GM12878 (cell line): ENCODE measurements around the gene OSM. TPM values are rescaled to one million over a fixed set of nuclear protein-coding genes. Genes with fewer than 3 reads are reported as not detected.

ENCODE experiments used
- ATAC-seq: fragments of 200-7000 bp; cut with Tn5 transposase; 3 replicates; pipeline ENCODE4 v1.9.1; 2020; ENCODE audit warnings: mild to moderate bottlenecking, moderate library complexity
- BruUV-seq: library from RNA; stranded (reverse); fragments of 400-500 nt; replicated peaks from 2 replicates; lab custom pipeline; 2021; lab: Mats Ljungman, UMichigan
- CTCF ChIA-PET: fragments of 300-600 bp; sonication (Branson Sonifier 250); formaldehyde crosslinking; extraction: SDS; loops from one replicate; lab custom pipeline; 2021; ENCODE audit warnings: inconsistent platforms; lab: Yijun Ruan, JAX
- POLR2A ChIA-PET: fragments of 350-600 bp; formaldehyde crosslinking; extraction: SDS; loops from one replicate; lab custom pipeline; 2021; ENCODE audit warnings: inconsistent platforms; lab: Charles Lee
- RAD21 ChIA-PET: fragments of 300-600 bp; sonication (Branson Sonifier 250); formaldehyde crosslinking; loops from one replicate; lab custom pipeline; 2023; ENCODE audit warnings: antibody characterized with exemption; ENCODE audit not compliant: unreplicated experiment; lab: Charles Lee
- SMC1A ChIA-PET: fragments of 300-600 bp; sonication (Branson Sonifier 250); formaldehyde crosslinking; loops from one replicate; lab custom pipeline; 2023; ENCODE audit not compliant: unreplicated experiment, uncharacterized antibody; lab: Charles Lee
- DNase-seq: peaks from one replicate; pipeline ENCODE4 v3.0.0-alpha.2; 2011; ENCODE audit warnings: low read depth, low spot score
- FAIRE-seq: peaks from 3 replicates; lab custom pipeline; 2011; peaks lifted over from hg19 to GRCh38; lab: Jason Lieb, UNC
- H2AFZ ChIP-seq: 2 replicates; pipeline ENCODE4 v1.6.0; 2011; ENCODE audit warnings: low read depth, low read length, control low read depth; ENCODE audit not compliant: control insufficient read depth
- H3K27ac ChIP-seq: 2 replicates; pipeline ENCODE4 v1.5.1; 2011; ENCODE audit warnings: control low read depth; ENCODE audit not compliant: control insufficient read depth, insufficient read depth
- H3K27me3 ChIP-seq, 2 experiments: replicated peaks in 1 of 2; 2 replicates each; pipeline versions ENCODE4 v1.6.0 to v1.6.1; 2011; ENCODE audit warnings: low read length in 1 of 2; ENCODE audit not compliant: control insufficient read depth in 2 of 2, insufficient read depth in 2 of 2
- H3K36me3 ChIP-seq, 2 experiments: 2 replicates each; pipeline ENCODE4 v1.5.1; 2011; ENCODE audit warnings: low read length in 1 of 2; ENCODE audit not compliant: control insufficient read depth in 2 of 2, insufficient read depth in 2 of 2
- H3K4me1 ChIP-seq: 2 replicates; pipeline ENCODE4 v1.6.1; 2011; ENCODE audit warnings: mild to moderate bottlenecking, low read length, moderate library complexity, mixed read lengths; ENCODE audit not compliant: control insufficient read depth, insufficient read depth
- H3K4me2 ChIP-seq: 2 replicates; pipeline ENCODE4 v1.6.0; 2011; ENCODE audit warnings: control low read depth; ENCODE audit not compliant: control insufficient read depth, insufficient read depth
- H3K4me3 ChIP-seq: fragments of 200-600 bp; sonication (generic); 2 replicates; pipeline ENCODE4 v1.5.1; 2016
- H3K79me2 ChIP-seq: 2 replicates; pipeline ENCODE4 v1.6.0; 2011; ENCODE audit warnings: low read length; ENCODE audit not compliant: control insufficient read depth, insufficient read depth
- H3K9ac ChIP-seq: 2 replicates; pipeline ENCODE4 v1.8.0; 2011; ENCODE audit warnings: low read length, control low read depth, mixed read lengths; ENCODE audit not compliant: control insufficient read depth, insufficient read depth
- H3K9me3 ChIP-seq: replicated peaks from 3 replicates; pipeline ENCODE4 v1.5.1; 2011; ENCODE audit warnings: mild to moderate bottlenecking, low read length; ENCODE audit not compliant: control insufficient read depth, insufficient read depth
- H4K20me1 ChIP-seq: 2 replicates; pipeline ENCODE4 v1.6.0; 2011; ENCODE audit not compliant: control insufficient read depth, insufficient read depth
- ASH2L ChIP-seq: fragments of 300-600, 200-600 bp; sonication (generic); IDR thresholded peaks from 2 replicates; pipeline ENCODE4 v1.6.1; 2017; ENCODE audit warnings: low read depth, mild to moderate bottlenecking, borderline replicate concordance
- ETV6 ChIP-seq, 2 experiments: fragments of 450-650 bp in 1 of 2; IDR thresholded peaks in 1 of 2; conservative IDR thresholded peaks in 1 of 2; 2 replicates each; pipeline ENCODE4 v1.6.1; 2014; ENCODE audit warnings: antibody characterized with exemption in 1 of 2, borderline replicate concordance in 1 of 2, low read depth in 1 of 2, mild to moderate bottlenecking in 1 of 2, moderate library complexity in 1 of 2
- HDAC6 ChIP-seq: fragments of 200-600 bp; sonication (generic); IDR thresholded peaks from one replicate; pipeline ENCODE4 v1.8.0; 2017; ENCODE audit warnings: antibody characterized with exemption; ENCODE audit not compliant: unreplicated experiment
- PRDM15 ChIP-seq: fragments of 450-650 bp; formaldehyde crosslinking; IDR thresholded peaks from 2 replicates; pipeline ENCODE4 v1.4.0; 2020; ENCODE audit warnings: mild to moderate bottlenecking, moderate library complexity
- WGBS: methylation state at CpG from one replicate; pipeline ENCODE4 v1.1.6; 2016; ENCODE audit warnings: low lambda C conversion rate; ENCODE audit not compliant: insufficient replicate concordance, insufficient coverage; ENCODE audit errors: missing lambda C conversion rate; 5-methylcytosine and 5-hydroxymethylcytosine counted together
- in situ Hi-C: fragments of 300-500 bp; cut with MboI; formaldehyde crosslinking; loops from 9 replicates; pipeline ENCODE4 v1.14.3; 2018; ENCODE audit warnings: mixed read lengths
- intact Hi-C: fragments of 100-400 bp; cut with micrococcal nuclease; formaldehyde crosslinking; loops from one replicate; pipeline ENCODE4 v1.14.2; 2022; ENCODE audit not compliant: unreplicated experiment
- polyA plus RNA-seq, 11 experiments: library from polyadenylated mRNA; depleted of rRNA in 4 of 11; unstranded in 6 of 11; stranded (reverse) in 5 of 11; fragments of >200 nt; fragmentation: Nextera tagmentation in 4 of 11; fragmentation: Illumina TruSeq in 1 of 11; extraction: Ambion mirVana in 4 of 11; extraction: Trizol in 1 of 11; gene quantifications; 1 replicate in 1 of 11; 2 replicates in 10 of 11; pipeline versions ENCODE4 v1.2.1 to v1.2.3, GENCODE V29; 2011 to 2016; ENCODE audit warnings: inconsistent platforms in 2 of 11, missing spikeins in 2 of 11, low read depth in 1 of 11
- total RNA-seq, 4 experiments: library from RNA; depleted of rRNA in 3 of 4; stranded (reverse); fragments of >200 nt in 3 of 4; fragmentation: Illumina TruSeq in 1 of 4; extraction: Trizol in 1 of 4; gene quantifications; 2 replicates each; pipeline versions ENCODE4 v1.2.1 to v1.2.3, GENCODE V29; 2013 to 2021
- TF ChIP-seq, protein P1 (sequence below): IDR thresholded peaks from 2 replicates; pipeline ENCODE4 v1.6.1; 2011; ENCODE audit warnings: borderline replicate concordance, low read depth, mild to moderate bottlenecking, moderate library complexity, low read length; ENCODE audit not compliant: insufficient read depth, poor library complexity, severe bottlenecking
- TF ChIP-seq, protein P2 (sequence below): fragments of 450-650 bp; IDR thresholded peaks from 2 replicates; pipeline ENCODE4 v1.6.1; 2017; ENCODE audit warnings: borderline replicate concordance

Gene OSM
- total and polyA plus RNA-seq, 10 of the 15 experiments (the other 5 are each of a cell fraction or from before 2014, with no cell fraction given) = 0.06 to 1.4 (median 0.59) TPM

GRCh38 chr22:30225220-30225927 is 41.3 kb downstream of the OSM start:
- TF ChIP-seq PRDM15 (no peak), ETV6 (conservative IDR thresholded peaks at IDR 0.05 in 1 of 2, IDR thresholded peaks at IDR 0.05 in 1 of 2; ENCODE audit: borderline replicate concordance in 1 of 2, low read depth in 1 of 2) (no peak), ASH2L (no peak), HDAC6 (no peak)
- TF ChIP-seq, protein P1, sequence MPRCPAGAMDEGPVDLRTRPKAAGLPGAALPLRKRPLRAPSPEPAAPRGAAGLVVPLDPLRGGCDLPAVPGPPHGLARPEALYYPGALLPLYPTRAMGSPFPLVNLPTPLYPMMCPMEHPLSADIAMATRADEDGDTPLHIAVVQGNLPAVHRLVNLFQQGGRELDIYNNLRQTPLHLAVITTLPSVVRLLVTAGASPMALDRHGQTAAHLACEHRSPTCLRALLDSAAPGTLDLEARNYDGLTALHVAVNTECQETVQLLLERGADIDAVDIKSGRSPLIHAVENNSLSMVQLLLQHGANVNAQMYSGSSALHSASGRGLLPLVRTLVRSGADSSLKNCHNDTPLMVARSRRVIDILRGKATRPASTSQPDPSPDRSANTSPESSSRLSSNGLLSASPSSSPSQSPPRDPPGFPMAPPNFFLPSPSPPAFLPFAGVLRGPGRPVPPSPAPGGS = no peak
- TF ChIP-seq, protein P2, sequence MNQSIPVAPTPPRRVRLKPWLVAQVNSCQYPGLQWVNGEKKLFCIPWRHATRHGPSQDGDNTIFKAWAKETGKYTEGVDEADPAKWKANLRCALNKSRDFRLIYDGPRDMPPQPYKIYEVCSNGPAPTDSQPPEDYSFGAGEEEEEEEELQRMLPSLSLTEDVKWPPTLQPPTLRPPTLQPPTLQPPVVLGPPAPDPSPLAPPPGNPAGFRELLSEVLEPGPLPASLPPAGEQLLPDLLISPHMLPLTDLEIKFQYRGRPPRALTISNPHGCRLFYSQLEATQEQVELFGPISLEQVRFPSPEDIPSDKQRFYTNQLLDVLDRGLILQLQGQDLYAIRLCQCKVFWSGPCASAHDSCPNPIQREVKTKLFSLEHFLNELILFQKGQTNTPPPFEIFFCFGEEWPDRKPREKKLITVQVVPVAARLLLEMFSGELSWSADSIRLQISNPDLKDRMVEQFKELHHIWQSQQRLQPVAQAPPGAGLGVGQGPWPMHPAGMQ = no peak
- FAIRE-seq (no peak), DNase-seq (no peak), ATAC-seq (no peak)
- H3K4me3 ChIP-seq = no peak overlapping the region
- ChIA-PET SMC1A (interaction anchor here (0.6 to 1.4 kb wide), 2 partner anchors 10 to 37 kb away, joined by 3 read pairs; no protein-coding TSS in a partner anchor), RAD21 (interaction anchor here (1.0 kb wide), 1 partner anchor 29 kb away, joined by 3 read pairs; no protein-coding TSS in a partner anchor), CTCF (no interaction called here), POLR2A (interaction anchor here (1.0 kb wide), 1 partner anchor 30 kb away, joined by 6 read pairs; no protein-coding TSS in a partner anchor)
- H3K36me3 ChIP-seq = no peaks in the 10 kb centered on the region
- no peak overlapping the region for H3K9ac ChIP-seq
- 39% methylated on average over 7 of the region's 7 CpGs for WGBS
- H3K27me3 ChIP-seq = no peaks in the 10 kb centered on the region
- H3K9me3 ChIP-seq = no peaks in the 10 kb centered on the region
- H3K79me2 ChIP-seq = no peaks in the 10 kb centered on the region
- H4K20me1 ChIP-seq = no peaks in the 10 kb centered on the region
- no peak overlapping the region for H3K27ac ChIP-seq
- in situ Hi-C loops (no loop called here), intact Hi-C loops (no loop called here)
- H3K4me2 ChIP-seq = no peak overlapping the region
- H2AFZ ChIP-seq = no peak overlapping the region
- peaks cover 25% of the 10 kb centered on the region for H3K4me1 ChIP-seq
- BruUV-seq = no TSS peak
